Natural killer cell (primary cell): ENCODE measurements around the gene TMEM170A. TPM values are rescaled to one million over a fixed set of nuclear protein-coding genes. Genes with fewer than 3 reads are reported as not detected.

Experiments
- ATAC-seq, 3 donors: fragments of 150-1000 bp in 2 of 3; fragments of 200-7000 bp in 1 of 3; cut with Tn5 transposase; 1 replicate in 1 of 3; 2 replicates in 2 of 3; pipeline ENCODE4 v1.10.0; 2021; ENCODE audit warnings: mild to moderate bottlenecking in 2 of 3, moderate library complexity in 2 of 3
- DNase-seq, 2 donors: peaks; one replicate each; pipeline versions ENCODE4 v3.0.0 to v3.0.0-alpha.2; 2013 to 2021; ENCODE audit warnings: mixed read lengths in 1 of 2
- H3K27ac ChIP-seq: one replicate; pipeline ENCODE4 v1.5.1; 2013; ENCODE audit warnings: mild to moderate bottlenecking, low read length
- H3K27me3 ChIP-seq: one replicate; pipeline ENCODE4 v1.6.1; 2013; ENCODE audit warnings: low read length; ENCODE audit not compliant: control insufficient read depth, insufficient read depth
- H3K36me3 ChIP-seq: one replicate; pipeline ENCODE4 v1.6.1; 2013; ENCODE audit warnings: low read length; ENCODE audit not compliant: control insufficient read depth, insufficient read depth
- H3K4me1 ChIP-seq: one replicate; pipeline ENCODE4 v1.6.1; 2013; ENCODE audit warnings: low read length; ENCODE audit not compliant: control insufficient read depth, insufficient read depth
- H3K4me3 ChIP-seq: one replicate; pipeline ENCODE4 v1.5.1; 2013; ENCODE audit warnings: low read length
- H3K9me3 ChIP-seq: one replicate; pipeline ENCODE4 v1.6.1; 2013; ENCODE audit warnings: low read length; ENCODE audit not compliant: control insufficient read depth, insufficient read depth
- H3K27ac Mint-ChIP-seq, 2 donors: one replicate each; pipeline ENCODE4 v1.8.0; 2022; ENCODE audit warnings: mild to moderate bottlenecking in 2 of 2, mixed read lengths in 2 of 2, moderate library complexity in 1 of 2
- H3K27me3 Mint-ChIP-seq, 2 donors: one replicate each; pipeline ENCODE4 v1.8.0; 2022; ENCODE audit warnings: low read depth in 2 of 2, mixed read lengths in 2 of 2
- H3K36me3 Mint-ChIP-seq: one replicate; pipeline ENCODE4 v1.8.0; 2022; ENCODE audit warnings: mixed read lengths
- H3K4me1 Mint-ChIP-seq, 2 donors: one replicate each; pipeline ENCODE4 v1.8.0; 2022; ENCODE audit warnings: mixed read lengths in 2 of 2
- H3K4me3 Mint-ChIP-seq: one replicate; pipeline ENCODE4 v1.8.0; 2022; ENCODE audit warnings: mild to moderate bottlenecking, moderate library complexity, mixed read lengths
- H3K9me3 Mint-ChIP-seq, 2 donors: one replicate each; pipeline ENCODE4 v1.8.0; 2022; ENCODE audit warnings: mixed read lengths in 2 of 2
- CTCF ChIP-seq: fragments of 200-600 bp; IDR thresholded peaks from one replicate; pipeline ENCODE4 v1.8.0; 2022; ENCODE audit warnings: antibody characterized with exemption
- WGBS: methylation state at CpG from one replicate; pipeline ENCODE4 v1.1.7; 2013; ENCODE audit warnings: missing lambda C conversion rate; ENCODE audit not compliant: insufficient coverage; 5-methylcytosine and 5-hydroxymethylcytosine counted together
- intact Hi-C: fragments of 100-400 bp; cut with micrococcal nuclease; formaldehyde crosslinking; loops from one replicate; pipeline ENCODE4 v1.14.2; 2022
- total RNA-seq, 4 donors: library from RNA; stranded (reverse); fragments of 120-200 nt in 1 of 4; gene quantifications; one replicate each; pipeline versions ENCODE4 v1.2.3 to v1.2.4, GENCODE V29; 2013 to 2022

TMEM170A gene
- total RNA-seq, 3 donors from 2014 or later (not counting 1 experiment from before 2014, with no cell fraction given) = 51.5 to 61.0 (median 53.9) TPM

- no peak overlapping the region for H3K27ac ChIP-seq
- no peak overlapping the region for H3K27ac Mint-ChIP-seq
- no peak overlapping the region for H3K4me3 ChIP-seq
- no peak overlapping the region for H3K4me3 Mint-ChIP-seq
- H3K36me3 Mint-ChIP-seq = no peaks in the 10 kb centered on the region
- H3K27me3 Mint-ChIP-seq = peaks cover 8 to 9% of the 10 kb centered on the region in 2 donors
- no peaks in the 10 kb centered on the region for H3K9me3 ChIP-seq
- no peaks in the 10 kb centered on the region for H3K27me3 ChIP-seq
- H3K4me1 ChIP-seq = no peaks in the 10 kb centered on the region
- H3K36me3 ChIP-seq = no peaks in the 10 kb centered on the region
- TF ChIP-seq CTCF = no peak
- ATAC-seq (no peak), DNase-seq (no peak)
- intact Hi-C loops = no loop called here
- no peaks in the 10 kb centered on the region for H3K9me3 Mint-ChIP-seq
- no peaks in the 10 kb centered on the region for H3K4me1 Mint-ChIP-seq
- WGBS = 82% methylated on average over 9 of the region's 9 CpGs
These were observed 21.7 kb upstream of the TMEM170A start for GRCh38 chr16:75486014-75486675.

- Histone ChIP-seq H3K27me3 (no peaks in the 10 kb centered on the region), H3K27ac (no peak overlapping the region), H3K36me3 (no peaks in the 10 kb centered on the region), H3K4me3 (no peak overlapping the region), H3K4me1 (no peaks in the 10 kb centered on the region), H3K9me3 (no peaks in the 10 kb centered on the region)
- no peaks in the 10 kb centered on the region for H3K4me1 Mint-ChIP-seq
- no peak overlapping the region for H3K27ac Mint-ChIP-seq
- WGBS = 85% methylated on average over 7 of the region's 7 CpGs
- no peak for TF ChIP-seq CTCF
- ATAC-seq (peak in 1 of 3 donors; percentile 24), DNase-seq (no peak)
- H3K36me3 Mint-ChIP-seq = no peaks in the 10 kb centered on the region
- no peaks in the 10 kb centered on the region for H3K9me3 Mint-ChIP-seq
- H3K27me3 Mint-ChIP-seq = peaks cover 8 to 9% of the 10 kb centered on the region in 2 donors
- intact Hi-C loops = no loop called here
- no peak overlapping the region for H3K4me3 Mint-ChIP-seq
These were observed 20.9 kb upstream of the TMEM170A start for GRCh38 chr16:75485230-75486013.

GRCh38 chr16:75483222-75483621 is 18.7 kb upstream of the TMEM170A start:
- no peaks in the 10 kb centered on the region for H3K9me3 ChIP-seq

More at GRCh38 chr16:75483222-75483621, 18.7 kb upstream of the TMEM170A start:
- H3K27ac Mint-ChIP-seq = no peak overlapping the region
- no peak overlapping the region for H3K4me3 Mint-ChIP-seq
- no peak for TF ChIP-seq CTCF
- Histone ChIP-seq H3K4me1 (no peaks in the 10 kb centered on the region), H3K27ac (no peak overlapping the region), H3K36me3 (no peaks in the 10 kb centered on the region), H3K4me3 (no peak overlapping the region), H3K27me3 (no peaks in the 10 kb centered on the region)
- no peaks in the 10 kb centered on the region for H3K36me3 Mint-ChIP-seq
- WGBS = 86% methylated on average over 2 of the region's 2 CpGs
- no peak for ATAC-seq
- DNase-seq = no peak
- H3K27me3 Mint-ChIP-seq = peaks cover 4% of the 10 kb centered on the region in 2 donors
- H3K9me3 Mint-ChIP-seq = no peaks in the 10 kb centered on the region
- no peaks in the 10 kb centered on the region for H3K4me1 Mint-ChIP-seq
- intact Hi-C loops = no loop called here
